ENCODE data around the gene BAHCC1. TPM values are rescaled to one million over a fixed set of nuclear protein-coding genes. Genes with fewer than 3 reads are reported as not detected.

BAHCC1 gene
- total and polyA plus RNA-seq, 2 of the 8 experiments (the other 6 are each of a cell fraction or from before 2014, with no cell fraction given): 0.26 to 0.58 TPM

DNA sequence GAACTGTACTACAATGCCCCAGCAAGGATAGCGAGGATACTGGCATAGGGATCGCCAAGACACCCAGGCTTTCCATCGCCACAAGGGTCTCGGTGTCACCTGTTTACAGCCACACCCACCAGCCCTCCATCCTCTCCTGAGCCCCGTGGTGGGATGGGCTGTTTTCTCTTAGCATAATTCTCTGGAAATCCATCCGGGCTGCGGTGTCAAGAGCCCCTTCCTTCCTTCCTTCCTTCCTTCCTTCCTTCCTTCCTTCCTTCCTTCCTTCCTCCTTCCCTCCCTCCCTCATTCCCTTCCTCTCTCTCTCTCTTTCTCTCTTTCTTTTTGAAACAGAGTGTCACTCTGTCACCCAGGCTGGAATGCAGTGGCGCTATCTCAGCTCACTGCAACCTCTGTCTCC is 36.0 kb upstream of the BAHCC1 start:
- H3K9me3 ChIP-seq (ENCODE audit: insufficient read depth in 2 of 2, low read depth in 1 of 2, low read length in 1 of 2): no peaks in the 10 kb centered on the region
- no peak overlapping the region for H2BK15ac ChIP-seq (ENCODE audit: low read length)
- H4K5ac ChIP-seq (ENCODE audit: insufficient read length, low read depth, low read length): no peak overlapping the region
- no peak for DNase-seq (ENCODE audit: low read depth in 1 of 2, low spot score in 2 of 2)
- H3K4me2 ChIP-seq (ENCODE audit: insufficient read depth in 1 of 2, low read depth in 2 of 2, low read length in 2 of 2): no peak overlapping the region
- no peaks in the 10 kb centered on the region for H3K23me2 ChIP-seq (ENCODE audit: low read depth, low read length)
- peaks cover 0 to 2% (median 0%) of the 10 kb centered on the region in 4 experiments; a peak in 3 of 7 replicates for H3K27me3 ChIP-seq (replicated peaks in 1 of 4; ENCODE audit: control insufficient read depth in 3 of 4, extremely low read depth in 1 of 4, insufficient read depth in 3 of 4, low read length in 3 of 4)
- no peak overlapping the region for H3K4ac ChIP-seq (replicated peaks; ENCODE audit: insufficient read length, low read depth, low read length)
- 84% methylated on average over 8 of the region's 8 CpGs; no CpG with 5 or more reads in 1 of the 2 experiments for WGBS, 2 experiments (ENCODE audit: extremely low coverage in 1 of 2, insufficient coverage in 1 of 2, insufficient read length in 1 of 2, insufficient replicate concordance in 2 of 2, low coverage in 1 of 2, low lambda C conversion rate in 2 of 2, missing lambda C conversion rate in 1 of 2)
- H4K20me1 ChIP-seq (replicated peaks in 1 of 2; ENCODE audit: control insufficient read depth in 1 of 2, insufficient read depth in 2 of 2, low read length in 2 of 2): no peaks in the 10 kb centered on the region
- H3K36me3 ChIP-seq (ENCODE audit: control insufficient read depth in 2 of 4, insufficient read depth in 4 of 4, low read length in 3 of 4): no peaks in the 10 kb centered on the region
- H3K79me1 ChIP-seq (ENCODE audit: low read depth, low read length): no peaks in the 10 kb centered on the region
- ChIA-PET CTCF (ENCODE audit: partially characterized antibody) (interaction anchor here (1.5 to 1.6 kb wide), 2 partner anchors 64 to 68 kb away, joined by 3 to 6 read pairs; partner anchors contain the start of gene SLC38A10), POLR2A (ENCODE audit: partially characterized antibody) (interaction anchor here (0.7 kb wide), 2 partner anchors 12 to 18 kb away, joined by 3 read pairs; no protein-coding TSS in a partner anchor)
- H2BK20ac ChIP-seq (ENCODE audit: low read length): no peak overlapping the region
- no peak overlapping the region for H4K91ac ChIP-seq (replicated peaks; ENCODE audit: insufficient read length, low read length)
- no peak overlapping the region for H3K18ac ChIP-seq (ENCODE audit: extremely low read depth, low read length)
- H3K79me2 ChIP-seq (ENCODE audit: control insufficient read depth in 1 of 2, insufficient read depth in 2 of 2, low read length in 2 of 2): no peaks in the 10 kb centered on the region
- H3K23ac ChIP-seq (ENCODE audit: insufficient read length): no peak overlapping the region
- no peak overlapping the region for H3K27ac ChIP-seq (ENCODE audit: low read depth, low read length)
- no peak overlapping the region for H3K4me3 ChIP-seq (ENCODE audit: extremely low read depth in 1 of 4, insufficient read depth in 2 of 4, low read depth in 3 of 4, low read length in 4 of 4)
- no peak overlapping the region for H3K14ac ChIP-seq (ENCODE audit: insufficient read length)
- no peak overlapping the region for H3K56ac ChIP-seq (replicated peaks; ENCODE audit: insufficient read length, low read depth, low read length)
- H3K4me1 ChIP-seq (replicated peaks in 1 of 4; ENCODE audit: control insufficient read depth in 3 of 4, insufficient read depth in 4 of 4, low read length in 3 of 4): peaks cover 0 to 6% (median 0%) of the 10 kb centered on the region in 4 experiments; a peak in 1 of 7 replicates
- H4K8ac ChIP-seq (ENCODE audit: extremely low read depth, insufficient read depth, low read length): no peak overlapping the region
- no peak for FAIRE-seq
- H2BK12ac ChIP-seq (ENCODE audit: low read depth, low read length): no peak overlapping the region
- no peak overlapping the region for H2BK5ac ChIP-seq (ENCODE audit: low read depth, low read length)
- H2AK5ac ChIP-seq (ENCODE audit: low read depth, low read length): no peak overlapping the region
- no peak overlapping the region for H3K9ac ChIP-seq (replicated peaks in 1 of 4; ENCODE audit: extremely low read depth in 1 of 4, low read depth in 3 of 4, low read length in 3 of 4)
- no peak overlapping the region for H2BK120ac ChIP-seq (replicated peaks; ENCODE audit: low read depth, low read length)
- H2AFZ ChIP-seq (ENCODE audit: low read length): no peak overlapping the region
- TF ChIP-seq KDM4A (IDR thresholded peaks at IDR 0.05; ENCODE audit: low read depth, low read length, severe bottlenecking): no peak
- TF ChIP-seq HDAC2 (IDR thresholded peaks at IDR 0.05; ENCODE audit: borderline replicate concordance in 1 of 2, low read depth in 2 of 2, low read length in 2 of 2): no peak
- no peak for TF ChIP-seq SP1 (IDR thresholded peaks at IDR 0.05; ENCODE audit: low read depth, low read length)
- TF ChIP-seq CBX5 (IDR thresholded peaks at IDR 0.05; ENCODE audit: low read depth, low read length): no peak
- TF ChIP-seq, protein P1, sequence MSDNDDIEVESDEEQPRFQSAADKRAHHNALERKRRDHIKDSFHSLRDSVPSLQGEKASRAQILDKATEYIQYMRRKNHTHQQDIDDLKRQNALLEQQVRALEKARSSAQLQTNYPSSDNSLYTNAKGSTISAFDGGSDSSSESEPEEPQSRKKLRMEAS (IDR thresholded peaks at IDR 0.05): no peak
- no peak for TF ChIP-seq TEAD4 (IDR thresholded peaks at IDR 0.05; ENCODE audit: low read depth, low read length)
- TF ChIP-seq EP300 (IDR thresholded peaks at IDR 0.05; ENCODE audit: borderline replicate concordance in 1 of 2, low read depth in 2 of 2, low read length in 2 of 2): no peak
- no peak for TF ChIP-seq KDM1A (IDR thresholded peaks at IDR 0.05; ENCODE audit: borderline replicate concordance, low read length)
- TF ChIP-seq NRF1 (IDR thresholded peaks at IDR 0.05; ENCODE audit: low read depth, low read length): no peak
- TF ChIP-seq, protein P2, sequence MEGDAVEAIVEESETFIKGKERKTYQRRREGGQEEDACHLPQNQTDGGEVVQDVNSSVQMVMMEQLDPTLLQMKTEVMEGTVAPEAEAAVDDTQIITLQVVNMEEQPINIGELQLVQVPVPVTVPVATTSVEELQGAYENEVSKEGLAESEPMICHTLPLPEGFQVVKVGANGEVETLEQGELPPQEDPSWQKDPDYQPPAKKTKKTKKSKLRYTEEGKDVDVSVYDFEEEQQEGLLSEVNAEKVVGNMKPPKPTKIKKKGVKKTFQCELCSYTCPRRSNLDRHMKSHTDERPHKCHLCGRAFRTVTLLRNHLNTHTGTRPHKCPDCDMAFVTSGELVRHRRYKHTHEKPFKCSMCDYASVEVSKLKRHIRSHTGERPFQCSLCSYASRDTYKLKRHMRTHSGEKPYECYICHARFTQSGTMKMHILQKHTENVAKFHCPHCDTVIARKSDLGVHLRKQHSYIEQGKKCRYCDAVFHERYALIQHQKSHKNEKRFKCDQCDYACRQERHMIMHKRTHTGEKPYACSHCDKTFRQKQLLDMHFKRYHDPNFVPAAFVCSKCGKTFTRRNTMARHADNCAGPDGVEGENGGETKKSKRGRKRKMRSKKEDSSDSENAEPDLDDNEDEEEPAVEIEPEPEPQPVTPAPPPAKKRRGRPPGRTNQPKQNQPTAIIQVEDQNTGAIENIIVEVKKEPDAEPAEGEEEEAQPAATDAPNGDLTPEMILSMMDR (IDR thresholded peaks at IDR 0.05; ENCODE audit: control extremely low read depth in 1 of 3, insufficient read depth in 1 of 3, low read depth in 1 of 3, low read length in 3 of 3): no peak
- no peak for TF ChIP-seq POLR2A (IDR thresholded peaks at IDR 0.05; ENCODE audit: control extremely low read depth in 1 of 2, low read depth in 2 of 2, low read length in 2 of 2)

Data from H1 (cell line).